Activated CD4-positive, alpha-beta T cell treated with anti-CD3 and anti-CD28 coated beads, Interleukin-2, amount 50 U/mL, for 24 hours (primary cell): Measurements from ENCODE around the gene DDX54.
A peak's percentile ranks its signal among the peaks of the same experiment; 100 is the strongest.

Experiments used
- DNase-seq, 2 donors: peaks; one replicate each; pipeline ENCODE4 v3.0.0-alpha.2; 2020; ENCODE audit warnings: low read depth in 1 of 2, low spot score in 1 of 2

Gene DDX54

GRCh38 chr12:113165521-113166450, 19.5 kb downstream of the DDX54 start:
- no peak for DNase-seq

- DNase-seq = no peak
These were observed 21.3 kb downstream of the DDX54 start for GRCh38 chr12:113164014-113164413.

GRCh38 chr12:113163030-113163360, 22.3 kb downstream of the DDX54 start:
- DNase-seq = no peak

GRCh38 chr12:113162102-113163029, 22.9 kb downstream of the DDX54 start:
- no peak for DNase-seq

DNA sequence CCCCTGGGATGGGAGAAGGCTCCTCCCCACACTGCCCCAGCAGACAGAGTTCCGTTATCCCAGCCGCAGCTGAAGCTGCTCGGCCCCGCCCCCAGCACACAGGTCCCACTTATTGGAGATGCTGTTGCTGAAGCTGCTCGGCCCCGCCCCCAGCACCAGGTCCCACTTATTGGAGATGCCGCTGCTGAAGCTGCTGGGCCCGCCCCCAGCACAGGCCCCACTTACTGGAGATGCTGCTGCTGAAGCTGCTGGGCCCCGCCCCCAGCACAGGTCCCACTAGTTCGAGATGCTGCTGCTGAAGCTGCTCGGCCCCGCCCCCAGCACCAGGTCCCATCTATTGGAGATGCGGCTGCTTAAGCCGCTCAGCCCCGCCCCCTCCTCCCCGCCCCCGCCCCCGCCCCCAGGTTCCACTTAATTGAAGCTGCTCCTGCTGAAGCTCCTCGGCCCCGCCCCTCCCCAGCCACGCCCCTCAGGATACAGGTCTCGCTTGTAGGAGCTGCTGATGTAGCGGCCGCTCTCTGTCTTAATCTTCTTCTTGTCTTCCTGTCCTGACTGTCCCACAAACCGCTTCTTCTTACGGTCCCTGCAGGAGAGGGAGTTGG, 23.8 kb downstream of the DDX54 start:
- DNase-seq = no peak

- no peak for DNase-seq
These were observed 25.3 kb downstream of the DDX54 start for GRCh38 chr12:113159937-113160336.

DNA sequence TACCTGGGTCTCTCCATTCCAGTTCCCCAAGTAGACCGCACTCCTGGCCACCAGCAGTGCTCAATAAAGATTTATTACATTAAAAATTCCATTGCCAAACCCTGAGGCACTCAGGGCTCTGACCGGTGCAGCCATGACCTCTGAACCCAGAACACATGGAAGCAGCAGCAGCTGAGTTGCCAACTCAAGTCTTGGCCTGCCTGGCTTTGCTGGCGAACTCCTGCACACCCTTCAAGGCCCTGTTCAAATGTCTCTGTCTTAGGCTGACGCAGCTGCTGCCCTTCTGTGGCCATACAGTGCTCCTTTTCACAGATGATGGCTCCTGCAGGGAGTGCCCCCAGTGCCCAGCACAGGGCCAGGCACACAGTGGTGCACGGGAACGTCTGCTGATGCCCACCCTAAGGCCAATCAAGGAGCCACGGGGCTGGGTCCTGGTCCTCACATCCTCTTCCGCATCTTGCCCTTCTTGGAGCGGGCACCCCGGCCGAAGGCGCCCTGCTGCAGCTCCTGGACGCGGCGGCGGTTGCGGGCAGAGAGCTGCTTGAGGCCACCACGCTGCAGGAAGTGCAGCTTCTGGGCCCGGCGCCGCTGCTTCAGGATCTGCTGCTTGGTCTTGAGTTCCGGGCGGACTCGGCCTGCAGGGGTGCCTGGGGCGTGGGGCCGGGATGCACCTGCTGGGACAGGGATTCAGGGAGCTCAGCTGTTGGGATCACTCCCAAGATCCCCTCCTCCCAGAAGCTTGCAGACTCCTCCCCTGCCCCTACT, 26.7 kb downstream of the DDX54 start:
- DNase-seq = no peak

- no peak for DNase-seq
These were observed 27.9 kb downstream of the DDX54 start for GRCh38 chr12:113157218-113157859.

- no peak for DNase-seq
These were observed 29.6 kb downstream of the DDX54 start for GRCh38 chr12:113155646-113156045.

- no peak for DNase-seq
These were observed 30.2 kb downstream of the DDX54 start for GRCh38 chr12:113155060-113155459.

- no peak for DNase-seq
These were observed 30.8 kb downstream of the DDX54 start for GRCh38 chr12:113154351-113154973.

DNA sequence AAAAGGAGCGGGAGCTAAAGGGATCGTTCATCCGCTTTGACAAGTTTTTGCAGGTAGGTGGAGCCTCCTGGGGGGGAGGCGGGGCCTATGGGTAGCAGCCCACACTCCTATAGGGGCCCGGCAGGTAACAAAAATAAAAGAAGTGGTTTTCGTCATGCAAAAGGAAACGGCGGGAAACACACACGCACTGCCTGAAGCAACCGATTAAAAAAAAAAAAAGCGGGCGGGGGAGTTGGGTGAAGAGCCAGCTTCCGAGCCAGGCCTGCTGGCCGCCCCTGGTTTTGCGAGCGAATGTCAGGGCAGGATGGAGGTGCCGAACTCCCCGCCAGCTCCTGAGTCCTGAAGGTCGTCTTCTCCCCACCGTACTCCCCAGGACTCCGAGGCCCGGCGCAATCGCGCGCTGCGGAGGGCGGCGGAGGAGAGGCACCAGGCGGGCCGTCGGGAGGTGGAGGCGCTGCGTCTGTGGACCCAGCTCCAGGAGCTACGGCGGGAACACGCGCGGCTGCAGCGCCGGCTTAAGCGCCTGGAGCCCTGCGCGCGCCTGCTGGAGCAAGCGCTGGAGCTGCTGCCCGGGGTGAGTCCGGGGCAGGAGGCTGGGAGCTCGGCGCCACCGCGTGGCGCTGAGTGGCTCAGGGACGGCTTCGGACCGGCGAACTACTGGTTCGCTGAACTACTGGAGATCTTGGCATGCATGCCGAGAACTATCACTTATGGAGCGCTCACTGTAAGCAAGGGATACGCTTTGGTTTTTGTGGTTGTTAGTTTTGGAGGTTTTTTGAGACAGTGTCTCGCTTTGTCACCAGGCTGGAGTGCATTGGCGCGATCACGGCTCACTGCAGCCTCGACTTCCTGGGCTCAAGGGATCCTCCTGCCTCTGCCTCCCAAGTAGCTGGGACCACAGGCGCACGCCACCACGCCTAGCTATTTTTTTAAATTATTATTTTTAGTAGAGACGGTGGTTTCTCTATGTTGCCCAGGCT, 32.2 kb downstream of the DDX54 start:
- DNase-seq = peak; percentile 21 to 28

DNA sequence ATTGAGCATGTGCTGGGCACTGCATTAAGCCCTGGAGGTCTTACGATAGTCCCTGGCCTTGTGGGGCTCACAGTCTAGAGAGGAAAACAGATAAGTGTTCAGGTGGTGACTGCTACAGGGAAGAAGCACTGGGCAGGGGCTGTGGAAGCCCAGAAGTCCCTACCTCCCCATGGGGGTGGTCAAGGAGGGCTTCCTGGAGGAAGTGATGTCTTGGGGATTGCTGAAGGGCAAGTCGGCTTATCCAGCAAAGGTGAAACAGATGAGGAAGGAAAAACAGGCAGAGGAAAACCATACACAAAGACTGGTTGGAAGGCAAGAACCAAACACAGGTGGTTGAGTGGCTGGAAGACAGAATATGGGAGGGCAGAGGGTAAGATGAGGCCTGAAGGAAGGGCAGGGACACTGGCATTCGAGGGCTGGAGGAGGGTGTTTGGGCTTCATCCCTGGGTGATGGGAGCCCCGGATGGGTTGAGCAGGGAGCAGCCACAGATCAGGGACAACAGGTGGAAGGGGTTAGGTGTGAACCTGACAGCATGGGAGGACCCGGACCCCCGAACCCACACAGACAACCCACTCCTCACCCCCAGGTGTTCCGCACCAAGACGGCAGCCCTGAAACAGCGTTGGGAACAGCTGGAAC, 33.0 kb downstream of the DDX54 start:
- DNase-seq = no peak

DNA sequence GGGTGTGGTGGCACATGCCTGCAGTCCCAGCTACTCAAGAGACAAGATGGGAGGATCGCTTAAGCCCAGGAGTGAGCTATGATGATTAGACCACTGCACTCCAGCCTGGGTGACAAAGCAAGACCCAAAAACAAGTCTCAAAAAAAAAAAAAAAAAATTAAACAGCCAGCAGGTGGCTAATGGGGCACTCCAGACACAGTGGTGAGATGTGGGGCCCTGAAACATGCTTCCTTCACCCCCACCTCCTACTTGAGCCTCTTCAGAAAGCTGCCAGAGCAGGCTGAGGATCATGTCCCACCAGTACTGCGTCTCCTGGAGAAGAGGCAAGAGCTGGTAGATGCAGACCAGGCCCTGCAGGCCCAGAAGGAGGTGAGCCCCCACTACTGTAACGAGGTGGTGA, 33.6 kb downstream of the DDX54 start:
- no peak for DNase-seq

DNA sequence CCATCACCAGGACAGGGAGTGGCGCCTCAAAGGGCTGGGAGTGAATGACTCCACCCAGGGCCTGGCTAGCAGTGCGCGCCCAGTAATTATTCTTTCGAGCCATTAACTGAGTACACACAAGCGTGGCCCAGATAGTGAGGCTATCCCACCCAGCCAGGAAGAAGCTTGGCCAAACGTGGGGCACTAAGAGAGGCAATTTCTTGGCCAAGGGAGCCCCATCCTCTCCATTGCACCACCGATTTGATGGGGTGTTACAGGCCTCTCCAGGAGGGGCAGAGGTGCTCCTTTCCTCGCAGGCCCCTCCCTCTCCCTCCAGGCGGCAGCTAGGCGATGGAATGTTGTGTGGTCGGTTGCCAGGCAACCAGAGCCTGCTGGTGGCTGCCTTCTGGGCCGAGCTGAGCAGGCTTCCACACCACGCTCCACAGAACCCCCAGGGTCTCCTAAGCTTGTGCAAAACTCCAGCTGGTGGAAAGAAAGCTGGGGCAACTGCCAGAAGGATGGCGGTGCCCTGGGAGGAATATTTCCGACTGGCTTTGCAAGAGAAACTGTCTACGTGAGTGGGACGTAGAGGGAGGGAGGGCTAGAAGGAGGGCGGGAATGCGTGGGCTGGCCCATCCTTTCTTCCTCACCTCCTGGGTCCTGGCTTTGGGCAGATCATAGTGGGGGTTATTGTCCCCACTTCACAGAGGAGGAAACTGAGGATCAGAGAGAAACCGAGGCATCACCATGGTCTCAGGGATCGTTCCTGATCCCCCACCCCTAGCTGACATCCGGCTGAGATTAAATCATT, 35.7 kb downstream of the DDX54 start, which contains the start of gene CFAP73:
TSS of gene CFAP73 (plus strand) at position 364 of the 790 bp plus-strand sequence. CDS start at position 498, 134 bp downstream.
- DNase-seq = no peak

GRCh38 chr12:113146999-113147398, 38.3 kb downstream of the DDX54 start:
- DNase-seq = no peak
